HepG2 (cell line): Measurements from ENCODE around the gene APLF. TPM values are rescaled to one million over a fixed set of nuclear protein-coding genes. Genes with fewer than 3 reads are reported as not detected.

Experiments
- ATAC-seq: fragments of 200-7000 bp; cut with Tn5 transposase; 3 replicates; pipeline ENCODE4 v1.9.1; 2020; ENCODE audit warnings: mild to moderate bottlenecking, moderate library complexity
- BruUV-seq: library from RNA; stranded (reverse); fragments of 400-500 nt; replicated peaks from 2 replicates; lab custom pipeline; 2021; lab: Mats Ljungman, UMichigan
- CTCF ChIA-PET: fragments of 300-600 bp; formaldehyde crosslinking; extraction: SDS; loops from one replicate; lab custom pipeline; 2021; ENCODE audit warnings: low total read pairs, inconsistent platforms, low intra/inter-chr PET ratio; lab: Yijun Ruan, JAX
- POLR2A ChIA-PET: fragments of 350-600 bp; sonication (Branson Sonifier 250); formaldehyde crosslinking; loops from one replicate; lab custom pipeline; 2020; ENCODE audit warnings: antibody characterized with exemption, inconsistent platforms; lab: Yijun Ruan, JAX
- DNase-seq: peaks from one replicate; pipeline ENCODE4 v3.0.0-alpha.2; 2015; ENCODE audit warnings: low spot score
- FAIRE-seq: peaks from 3 replicates; lab custom pipeline; 2011; peaks lifted over from hg19 to GRCh38; lab: Jason Lieb, UNC
- H2AFZ ChIP-seq: one replicate; pipeline ENCODE4 v1.6.1; 2011; ENCODE audit warnings: low read length, inconsistent platforms
- H3K27ac ChIP-seq: fragments of 300-600 bp; 3 replicates; pipeline ENCODE4 v1.8.0; 2011; ENCODE audit warnings: mixed run types, mild to moderate bottlenecking, mixed read lengths, low read length, inconsistent platforms; ENCODE audit not compliant: insufficient read depth; ENCODE audit errors: extremely low read length
- H3K27me3 ChIP-seq, 2 experiments: fragments of 200-600 bp in 1 of 2; 2 replicates in 1 of 2; 3 replicates in 1 of 2; pipeline versions ENCODE4 v1.6.0 to v1.8.0; 2011; ENCODE audit warnings: low read length in 2 of 2, mild to moderate bottlenecking in 2 of 2, moderate library complexity in 2 of 2, inconsistent platforms in 1 of 2; ENCODE audit not compliant: insufficient read depth in 2 of 2, control insufficient read depth in 1 of 2
- H3K36me3 ChIP-seq, 2 experiments: fragments of 200-600 bp in 1 of 2; replicated peaks in 1 of 2; 2 replicates in 1 of 2; 3 replicates in 1 of 2; pipeline versions ENCODE4 v1.5.1 to v1.8.0; 2011; ENCODE audit warnings: low read length in 2 of 2, inconsistent platforms in 1 of 2; ENCODE audit not compliant: insufficient read depth in 2 of 2, control insufficient read depth in 1 of 2
- H3K4me1 ChIP-seq: 2 replicates; pipeline ENCODE4 v1.5.1; 2012; ENCODE audit warnings: low read length, inconsistent platforms; ENCODE audit not compliant: insufficient read depth
- H3K4me2 ChIP-seq: 2 replicates; pipeline ENCODE4 v1.6.0; 2011; ENCODE audit warnings: low read depth, low read length, inconsistent platforms
- H3K4me3 ChIP-seq, 3 experiments: fragments of 200-600 bp in 1 of 3; sonication (generic), shearing (Covaris generic) in 1 of 3; replicated peaks in 1 of 3; 2 replicates each; pipeline ENCODE4 v1.5.1; 2011 to 2016; ENCODE audit warnings: low read length in 3 of 3, inconsistent platforms in 2 of 3, low read depth in 2 of 3, mild to moderate bottlenecking in 2 of 3, control low read depth in 1 of 3, mixed read lengths in 1 of 3; ENCODE audit not compliant: insufficient read depth in 1 of 3
- H3K79me2 ChIP-seq: one replicate; pipeline ENCODE4 v1.6.1; 2011; ENCODE audit warnings: low read length, inconsistent platforms; ENCODE audit not compliant: insufficient read depth
- H3K9ac ChIP-seq: 2 replicates; pipeline ENCODE4 v1.6.0; 2011; ENCODE audit warnings: mild to moderate bottlenecking, low read depth, low read length, inconsistent platforms; ENCODE audit not compliant: insufficient read depth
- H3K9me3 ChIP-seq: 2 replicates; pipeline ENCODE4 v1.5.1; 2012; ENCODE audit warnings: mild to moderate bottlenecking, low read length
- H4K20me1 ChIP-seq: 2 replicates; pipeline ENCODE4 v1.6.0; 2011; ENCODE audit warnings: inconsistent platforms, mild to moderate bottlenecking, low read length, moderate library complexity; ENCODE audit not compliant: insufficient read depth
- HNF1A ChIP-seq, 2 experiments: sonication (generic) in 1 of 2; formaldehyde crosslinking in 1 of 2; IDR thresholded peaks; 2 replicates each; pipeline versions ENCODE4 v1.4.0 to v1.6.1; 2016 to 2020; ENCODE audit warnings: borderline replicate concordance in 1 of 2, low read depth in 1 of 2, mild to moderate bottlenecking in 1 of 2, missing genetic modification reagents in 1 of 2
- MXD3 ChIP-seq: IDR thresholded peaks from 2 replicates; pipeline ENCODE4 v1.6.1; 2016; ENCODE audit warnings: mild to moderate bottlenecking, missing biosample characterization, missing genetic modification reagents
- NAIF1 ChIP-seq: sonication (generic); formaldehyde crosslinking; IDR thresholded peaks from 2 replicates; pipeline ENCODE4 v1.5.0; 2020; ENCODE audit warnings: mild to moderate bottlenecking, missing genetic modification reagents, borderline replicate concordance
- RFX3 ChIP-seq: IDR thresholded peaks from 2 replicates; pipeline ENCODE4 v1.6.1; 2016; ENCODE audit warnings: missing biosample characterization, missing genetic modification reagents
- TGIF2 ChIP-seq: IDR thresholded peaks from 2 replicates; pipeline ENCODE4 v1.6.1; 2016; ENCODE audit warnings: control low read depth, missing compliant biosample characterization
- TRIM24 ChIP-seq: sonication (generic); formaldehyde crosslinking; IDR thresholded peaks from 2 replicates; pipeline ENCODE4 v1.8.0; 2022; ENCODE audit warnings: mild to moderate bottlenecking, missing genetic modification reagents
- ZFP41 ChIP-seq: sonication (generic); formaldehyde crosslinking; IDR thresholded peaks from 2 replicates; pipeline ENCODE4 v1.4.0; 2020; ENCODE audit warnings: mild to moderate bottlenecking, missing genetic modification reagents, borderline replicate concordance
- ZFYVE20 ChIP-seq: sonication (generic); formaldehyde crosslinking; IDR thresholded peaks from 2 replicates; pipeline ENCODE4 v1.8.0; 2023; ENCODE audit warnings: low read depth, mild to moderate bottlenecking, moderate library complexity, missing genetic modification reagents, borderline replicate concordance
- ZNF747 ChIP-seq: sonication (generic); formaldehyde crosslinking; IDR thresholded peaks from 2 replicates; pipeline ENCODE4 v1.8.1; 2023; ENCODE audit warnings: missing genetic modification reagents, mild to moderate bottlenecking, borderline replicate concordance
- ZSCAN31 ChIP-seq: sonication (generic); formaldehyde crosslinking; IDR thresholded peaks from 2 replicates; pipeline ENCODE4 v1.5.0; 2020; ENCODE audit warnings: low read depth, mild to moderate bottlenecking, missing genetic modification reagents
- WGBS: methylation state at CpG from one replicate; pipeline ENCODE4 v1.1.6; 2017; ENCODE audit warnings: low lambda C conversion rate; 5-methylcytosine and 5-hydroxymethylcytosine counted together
- in situ Hi-C: cut with HindIII; loops from 2 replicates; pipeline ENCODE4 v1.10.0; 2017; ENCODE audit warnings: low pct_unique_long_range_greater_than_20kb; ENCODE audit not compliant: extremely low pct_ligation_motif_present
- intact Hi-C: fragments of 100-400 bp; cut with micrococcal nuclease; formaldehyde crosslinking; loops from one replicate; pipeline ENCODE4 v1.10.0; 2022; ENCODE audit not compliant: unreplicated experiment
- polyA plus RNA-seq, 8 experiments: library from polyadenylated mRNA; depleted of rRNA in 3 of 8; stranded (reverse) in 7 of 8; unstranded in 1 of 8; fragments of >200 nt; fragmentation: Illumina TruSeq in 4 of 8; extraction: Trizol in 4 of 8; gene quantifications; 2 replicates each; pipeline versions ENCODE4 v1.2.1 to v1.2.3, GENCODE V29; 2011 to 2016; ENCODE audit warnings: low read depth in 4 of 8, missing spikeins in 1 of 8, mixed read lengths in 1 of 8; ENCODE audit not compliant: insufficient read depth in 1 of 8
- total RNA-seq, 5 experiments: library from RNA; depleted of rRNA; stranded (reverse); fragments of >200 nt; fragmentation: Illumina TruSeq; extraction: Trizol; gene quantifications; 2 replicates each; pipeline ENCODE4 v1.2.3, GENCODE V29; 2016; ENCODE audit warnings: low read depth in 1 of 5

The APLF gene
- total and polyA plus RNA-seq, 2 of the 13 experiments (the other 11 are each of a cell fraction or from before 2014, with no cell fraction given): 0.45 to 2.2 TPM

GRCh38 chr2:68606759-68607158, 139.4 kb downstream of the APLF start:
- no peaks in the 10 kb centered on the region for H3K79me2 ChIP-seq
- no peaks in the 10 kb centered on the region for H4K20me1 ChIP-seq
- no peak for DNase-seq
- no peaks in the 10 kb centered on the region for H3K4me1 ChIP-seq
- H3K9me3 ChIP-seq: peaks cover 16% of the 10 kb centered on the region
- ATAC-seq: no peak
- no peak overlapping the region for H3K4me3 ChIP-seq
- no peak overlapping the region for H3K27ac ChIP-seq
- in situ Hi-C loops (no loop called here), intact Hi-C loops (no loop called here)
- ChIA-PET CTCF (no interaction called here), POLR2A (no interaction called here)
- H3K9ac ChIP-seq: no peak overlapping the region
- H3K27me3 ChIP-seq: no peaks in the 10 kb centered on the region
- FAIRE-seq: no peak
- no peak overlapping the region for H2AFZ ChIP-seq
- H3K4me2 ChIP-seq: no peak overlapping the region
- H3K36me3 ChIP-seq: no peaks in the 10 kb centered on the region
- TF ChIP-seq ZFP41 (CRISPR knock-in tag) (no peak), ZFYVE20 (CRISPR knock-in tag) (no peak), ZSCAN31 (CRISPR knock-in tag) (no peak), TGIF2 (CRISPR knock-in tag) (no peak), RFX3 (CRISPR knock-in tag) (no peak)
- no TSS peak for BruUV-seq
- 5% methylated on average over 4 of the region's 4 CpGs for WGBS

- no peak overlapping the region for H2AFZ ChIP-seq
- H3K9me3 ChIP-seq: peaks cover 17% of the 10 kb centered on the region
- H3K36me3 ChIP-seq: no peaks in the 10 kb centered on the region
- intact Hi-C loops: no loop called here
- H3K4me2 ChIP-seq: no peak overlapping the region
- TF ChIP-seq NAIF1 (CRISPR knock-in tag): no peak
- TF ChIP-seq TRIM24 (CRISPR knock-in tag): no peak
- TF ChIP-seq ZNF747: no peak
- TF ChIP-seq HNF1A (IDR thresholded peaks at IDR 0.05; ENCODE audit: low read depth): no peak
- no peak for TF ChIP-seq HNF1A (CRISPR knock-in tag; IDR thresholded peaks at IDR 0.05; ENCODE audit: borderline replicate concordance)
- no peak for TF ChIP-seq MXD3 (CRISPR knock-in tag)
- no peaks in the 10 kb centered on the region for H4K20me1 ChIP-seq
- H3K27me3 ChIP-seq: no peaks in the 10 kb centered on the region
- ATAC-seq (no peak), DNase-seq (no peak), FAIRE-seq (no peak)
- CTCF ChIA-PET: no interaction called here
- no peak overlapping the region for H3K27ac ChIP-seq
- BruUV-seq: no TSS peak
- POLR2A ChIA-PET: no interaction called here
- no peak overlapping the region for H3K4me3 ChIP-seq
- in situ Hi-C loops: no loop called here
- no peaks in the 10 kb centered on the region for H3K4me1 ChIP-seq
- no peaks in the 10 kb centered on the region for H3K79me2 ChIP-seq
- H3K9ac ChIP-seq: no peak overlapping the region
Measured at GRCh38 chr2:68607837-68608236, 140.5 kb downstream of the APLF start.
